GM18519 (cell line): ENCODE measurements around the gene RFX8.

Experiments
- ATAC-seq: cut with Tn5 transposase; IDR thresholded peaks from one replicate; pipeline ENCODE4 v1.9.1; 2021; ENCODE audit warnings: mild to moderate bottlenecking, moderate library complexity; ENCODE audit not compliant: unreplicated experiment, low FRiP score

Gene RFX8

DNA sequence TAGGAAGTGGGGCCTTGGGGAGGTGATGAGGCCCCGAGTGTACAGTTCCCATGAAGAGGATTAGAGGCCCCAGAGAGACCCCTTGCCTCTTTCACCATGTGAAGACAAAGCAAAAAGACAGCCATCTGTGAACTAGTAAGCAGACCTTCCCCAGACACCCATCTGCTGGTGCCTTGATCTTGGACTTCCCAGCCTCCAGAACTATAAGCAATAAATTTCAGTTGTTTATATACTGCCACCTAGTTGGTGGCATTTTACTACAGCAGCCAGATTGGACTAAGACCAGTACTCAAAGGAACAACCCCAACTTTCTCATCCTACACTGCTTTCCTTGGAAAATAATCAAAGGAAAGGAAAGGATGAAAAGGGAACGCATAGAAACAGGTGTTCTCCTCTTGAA is 59.7 kb downstream of the RFX8 start:
- ATAC-seq, result no peak

DNA sequence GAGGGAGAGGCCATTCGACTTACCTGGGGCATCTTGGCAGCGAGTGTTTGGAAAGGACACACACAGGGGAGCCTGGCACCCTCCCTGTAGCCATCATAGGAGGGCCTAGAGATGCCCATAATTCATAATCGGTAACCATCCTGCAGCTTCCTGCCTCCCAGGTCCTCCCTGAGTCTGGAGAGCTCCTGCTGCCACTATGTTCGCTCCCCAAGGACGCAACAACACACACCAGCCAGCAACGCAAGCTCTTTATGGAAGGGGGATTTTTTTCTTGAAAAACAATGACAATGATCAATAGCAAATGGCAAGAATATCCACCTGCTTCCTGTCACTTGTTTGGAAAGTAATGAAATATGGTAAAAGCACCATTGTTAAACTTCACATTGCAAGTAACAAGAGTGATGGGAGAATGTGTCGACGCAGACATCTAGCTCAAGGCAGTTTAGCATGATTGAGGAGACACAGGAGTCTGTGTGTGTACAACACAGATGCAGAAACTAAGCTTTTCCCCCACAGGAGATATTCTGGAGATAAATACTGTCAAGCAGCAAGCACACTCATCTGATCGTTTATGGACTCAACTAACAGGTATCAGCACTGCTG is 62.7 kb downstream of the RFX8 start:
- no peak for ATAC-seq

GRCh38 chr2:101410746-101411145 is 64.2 kb downstream of the RFX8 start:
- no peak for ATAC-seq

GRCh38 chr2:101410114-101410513 is 64.8 kb downstream of the RFX8 start:
- no peak for ATAC-seq

GRCh38 chr2:101409699-101410098 is 65.2 kb downstream of the RFX8 start:
- ATAC-seq, result no peak

DNA sequence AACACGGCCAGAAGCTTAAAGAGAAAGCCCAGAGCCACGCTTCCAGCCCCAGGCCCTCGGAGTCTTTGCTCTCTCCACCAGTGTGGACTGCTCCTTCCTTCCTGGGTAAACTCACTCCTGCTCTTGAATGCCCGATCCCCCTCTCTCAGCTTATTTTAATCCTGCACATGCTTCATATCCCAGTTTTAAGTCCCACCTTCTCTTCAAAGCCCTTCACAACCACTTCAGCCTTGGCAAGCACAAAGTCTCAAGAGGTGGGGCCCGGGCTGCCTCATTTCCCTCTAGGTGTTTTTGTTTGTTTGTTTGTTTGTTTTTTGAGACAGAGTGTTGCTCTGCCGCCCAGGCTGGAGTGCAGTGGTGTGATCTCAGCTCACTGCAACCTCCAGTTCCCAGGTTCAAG is 66.0 kb downstream of the RFX8 start:
- ATAC-seq, result no peak

GRCh38 chr2:101405351-101405899 is 69.5 kb downstream of the RFX8 start:
- no peak for ATAC-seq

DNA sequence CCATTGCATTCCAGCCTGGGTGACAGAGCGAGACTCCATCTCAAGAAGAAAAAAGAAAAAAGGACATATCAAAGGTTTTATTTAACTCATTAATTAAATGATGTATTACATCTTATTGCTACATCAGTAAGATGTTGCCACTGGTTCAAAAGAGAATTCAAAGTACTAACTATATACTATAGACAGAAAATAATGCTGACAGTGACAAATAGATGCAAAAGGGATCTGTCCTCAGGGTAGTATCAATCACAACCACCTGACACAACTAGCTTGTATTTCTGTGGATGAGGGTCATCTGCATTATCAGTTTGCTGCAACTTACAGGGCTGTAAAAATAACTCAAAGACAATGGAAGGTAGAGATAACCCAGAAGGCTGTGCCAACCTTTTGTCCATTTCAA is 71.2 kb downstream of the RFX8 start:
- ATAC-seq, result no peak

GRCh38 chr2:101402630-101403029 is 72.3 kb downstream of the RFX8 start:
- ATAC-seq, result no peak

- ATAC-seq, result no peak
These were observed 73.0 kb downstream of the RFX8 start for GRCh38 chr2:101401906-101402305.

DNA sequence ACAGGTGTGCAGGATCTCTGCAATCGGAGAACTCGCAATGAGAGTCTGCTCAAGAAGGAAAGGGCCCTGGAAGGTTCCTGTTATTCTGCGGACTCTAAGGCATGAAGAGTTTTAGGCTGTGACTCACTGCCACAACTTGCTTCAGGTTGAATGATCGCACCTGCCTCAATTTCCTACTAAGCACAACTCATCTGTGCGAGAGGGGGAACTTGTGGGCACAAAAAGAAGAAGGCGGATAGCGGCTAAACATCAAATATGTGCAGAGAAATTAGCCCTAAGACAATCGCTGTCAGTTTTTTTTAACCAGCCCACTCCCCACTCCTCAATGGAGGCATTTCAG is 73.6 kb downstream of the RFX8 start:
- ATAC-seq, result no peak

GRCh38 chr2:101400506-101401325 is 74.2 kb downstream of the RFX8 start:
- ATAC-seq, result no peak

DNA sequence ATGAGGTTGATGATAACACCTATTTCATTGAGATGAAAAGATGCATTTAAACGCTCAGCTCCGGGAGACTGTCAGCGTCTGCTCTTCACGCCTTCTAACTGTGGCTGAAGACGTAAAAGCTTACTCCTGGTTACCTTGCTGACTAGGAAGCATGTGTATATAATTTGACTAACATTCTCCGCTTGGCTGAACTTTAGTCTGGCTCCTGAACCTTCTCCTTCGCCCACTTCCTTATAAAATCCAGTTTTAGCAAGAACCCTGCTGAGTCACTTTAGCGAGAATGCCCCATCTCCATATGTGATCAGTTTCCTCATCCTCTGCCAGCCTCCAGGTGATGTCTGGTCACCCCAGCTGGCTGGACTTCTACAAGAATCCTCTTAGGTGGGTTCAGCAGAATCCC is 74.9 kb downstream of the RFX8 start:
- ATAC-seq, result no peak

GRCh38 chr2:101399021-101399799 is 75.7 kb downstream of the RFX8 start:
- ATAC-seq, result no peak

DNA sequence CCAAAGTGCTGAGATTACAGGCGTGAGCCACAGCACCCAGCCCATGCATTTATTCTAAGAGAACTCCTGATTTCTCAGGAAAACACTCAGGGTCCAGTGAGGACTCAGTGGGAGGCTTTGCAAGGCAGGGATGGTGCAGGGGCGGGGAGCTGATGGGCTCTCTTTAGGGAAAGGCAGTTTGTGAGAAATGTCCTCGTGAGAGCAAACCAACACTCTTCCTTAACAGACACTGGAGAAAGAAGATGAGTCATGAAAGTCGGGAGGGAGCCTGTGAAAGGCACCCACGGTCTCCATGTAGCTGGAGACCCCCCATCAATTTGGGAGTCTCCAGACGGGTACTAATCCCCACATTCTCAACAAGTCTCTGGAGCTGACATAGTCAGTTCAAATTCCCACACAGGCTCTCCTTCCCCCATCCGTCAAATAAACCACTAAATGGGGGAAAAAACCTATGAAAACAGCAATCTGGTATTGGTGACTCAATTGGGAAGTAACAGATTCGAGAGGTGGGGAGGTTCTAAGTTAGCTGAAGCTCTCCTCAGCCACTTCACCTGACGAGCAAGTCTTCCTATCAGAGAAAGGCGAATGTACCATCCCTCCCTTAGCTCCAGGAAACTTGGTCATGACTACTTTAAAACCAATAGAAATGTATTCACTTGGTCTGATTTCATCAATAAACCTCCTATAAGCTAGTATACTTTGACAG is 76.6 kb downstream of the RFX8 start:
- no peak for ATAC-seq

- no peak for ATAC-seq
These were observed 78.6 kb downstream of the RFX8 start for GRCh38 chr2:101396316-101396717.

DNA sequence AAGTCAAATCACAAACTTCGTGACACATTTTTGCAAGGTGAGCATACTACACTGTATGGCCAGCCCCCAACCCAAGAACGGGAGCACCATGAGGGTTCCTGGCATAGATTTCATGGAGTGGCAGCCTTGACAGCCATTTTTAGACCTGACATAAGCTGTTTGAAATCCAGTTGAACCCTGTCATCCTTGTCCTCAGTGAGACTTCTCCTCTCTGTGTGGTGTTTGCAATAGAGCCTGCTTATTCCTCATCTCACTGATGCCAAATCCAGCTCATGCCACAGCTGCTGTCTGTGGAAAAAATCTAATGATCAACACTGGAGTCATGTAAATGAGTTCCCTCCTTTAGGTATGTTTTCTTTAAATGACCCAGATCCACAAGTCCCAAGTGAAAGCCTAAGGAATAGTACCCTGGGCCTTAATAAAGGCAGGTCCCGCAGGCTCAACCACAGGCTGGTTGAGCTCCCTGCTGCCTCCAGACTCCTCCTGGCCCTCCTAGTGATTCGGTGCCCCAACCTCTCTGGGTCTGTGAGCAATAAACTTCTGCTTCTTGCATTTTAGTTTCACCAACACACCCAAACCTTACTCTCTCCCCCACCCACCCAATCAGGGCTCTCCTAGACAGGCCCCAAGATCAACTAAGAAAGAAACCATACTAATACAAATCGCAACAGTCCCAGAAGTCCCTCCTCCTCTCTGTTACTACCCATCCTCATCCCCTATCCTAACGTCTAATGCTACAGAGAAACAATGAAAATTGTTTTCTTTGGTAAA is 79.2 kb downstream of the RFX8 start:
- no peak for ATAC-seq

- ATAC-seq, result no peak
These were observed 86.7 kb downstream of the RFX8 start for GRCh38 chr2:101388232-101388631.

DNA sequence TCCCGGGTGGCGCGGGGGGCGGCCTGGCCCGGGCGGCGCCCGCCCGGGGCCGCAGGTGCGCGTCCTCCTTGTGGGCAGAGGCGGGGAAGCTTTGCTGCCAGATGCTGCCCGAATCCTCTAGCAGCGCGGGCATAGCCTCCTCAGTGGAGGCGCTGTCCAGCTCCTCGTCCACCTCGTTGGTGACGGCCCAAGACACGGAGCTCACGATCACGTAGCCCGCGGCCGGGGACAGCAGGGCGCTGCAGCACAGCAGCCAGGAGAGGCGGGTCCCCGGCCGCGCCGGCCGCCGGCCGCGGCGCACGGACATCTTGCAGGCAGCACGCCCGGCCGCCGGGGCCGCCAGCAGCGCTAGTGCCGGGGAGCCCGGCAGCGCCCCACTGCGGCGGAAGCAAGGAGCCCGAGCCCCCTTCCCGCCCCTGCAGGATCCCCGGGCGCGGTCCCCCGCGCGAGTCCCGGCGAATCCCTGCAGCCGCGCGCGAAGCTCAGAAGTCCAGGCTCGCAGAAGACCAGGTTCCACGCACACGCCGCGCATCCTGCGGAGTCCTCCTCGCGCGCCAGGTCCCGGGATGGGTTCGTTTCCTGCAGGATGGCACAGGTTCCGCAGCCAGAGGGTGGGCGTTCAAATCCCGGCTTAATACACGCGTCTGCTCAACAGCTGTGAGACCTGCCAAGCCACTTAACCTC is 87.6 kb downstream of the RFX8 start, which contains the start of gene CREG2:
CREG2 (minus strand) TSS at position 353 of the 684 bp plus-strand sequence; CDS start at position 307, 46 bp downstream.
- no peak for ATAC-seq
